GM18508 (cell line): ENCODE results near the gene GAB4.
"Not testable (repeated sequence)": the region's sequence is repeated elsewhere in the genome, so short reads cannot be mapped to it uniquely, and the experiment has no call there.

Experiments
- ATAC-seq: cut with Tn5 transposase; IDR thresholded peaks from one replicate; pipeline ENCODE4 v1.9.1; 2021; ENCODE audit warnings: moderate number of reproducible peaks; ENCODE audit not compliant: insufficient read depth, unreplicated experiment

Gene GAB4

GRCh38 chr22:17007852-17008731 is at the start of gene GAB4:
TSS of gene GAB4 (minus strand) at chr22:17008222. CDS start at chr22:17008114, 108 bp downstream.
- no peak for ATAC-seq

DNA sequence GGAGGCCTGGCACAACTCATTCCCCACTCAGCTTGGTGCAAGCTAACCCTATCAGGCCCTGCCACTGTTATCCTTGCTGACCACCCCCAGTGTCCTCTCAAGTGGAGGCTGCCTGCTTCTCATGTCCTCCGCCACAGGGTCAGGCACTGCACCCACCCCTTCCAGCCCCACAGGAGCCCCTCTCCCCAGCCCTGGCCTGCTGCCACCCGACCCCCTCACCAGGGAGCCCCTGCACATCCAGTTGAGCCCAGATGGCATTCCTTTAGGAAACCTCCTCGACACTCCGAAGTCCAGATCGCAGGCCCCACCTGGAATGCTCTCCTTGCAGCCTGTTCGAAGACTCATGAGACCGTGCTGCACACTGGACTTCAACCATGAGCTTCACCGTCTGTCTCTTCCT is 48.8 kb upstream of the GAB4 start:
- ATAC-seq = no peak

DNA sequence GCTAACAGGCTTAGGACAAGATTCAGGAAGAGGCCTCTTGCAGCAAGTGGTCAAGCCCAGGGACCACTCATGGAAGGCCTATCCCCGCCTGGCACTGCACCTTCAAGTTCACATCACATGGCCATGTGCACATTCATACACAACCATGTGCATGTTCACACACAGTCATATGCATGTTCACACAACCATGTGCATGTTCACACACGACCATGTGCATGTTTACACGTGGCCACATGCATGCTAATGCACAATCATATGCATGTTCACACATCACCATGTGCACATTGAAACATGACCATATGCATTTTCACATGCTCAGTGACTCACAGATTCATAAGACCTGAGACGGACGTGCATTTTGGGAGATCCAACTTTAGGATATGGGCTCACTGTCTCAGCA is 48.0 kb upstream of the GAB4 start:
- no peak for ATAC-seq

- ATAC-seq = no peak
Observed at GRCh38 chr22:17047656-17048055, 39.6 kb upstream of the GAB4 start.

- no peak for ATAC-seq
Observed at GRCh38 chr22:17046566-17047348, 38.7 kb upstream of the GAB4 start.

DNA sequence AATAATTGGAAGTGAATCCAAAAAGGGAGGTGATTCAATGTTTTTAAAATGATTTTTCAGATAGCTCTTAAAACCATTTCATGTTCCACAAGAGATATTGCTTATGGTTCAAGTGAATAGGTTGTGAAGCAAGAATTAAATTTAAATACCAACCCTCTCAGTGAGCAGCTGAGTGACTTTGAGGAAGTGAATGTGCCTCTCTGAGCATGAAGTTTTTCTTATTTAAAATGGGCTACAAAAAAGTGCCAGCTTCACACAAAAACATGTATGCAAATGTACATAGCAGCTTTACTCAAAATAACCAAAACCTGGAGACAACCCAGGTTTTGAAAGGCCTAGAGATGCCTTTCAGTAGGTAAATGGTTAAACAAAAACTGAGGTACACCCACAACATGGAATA is 35.5 kb upstream of the GAB4 start:
- ATAC-seq = no peak

- ATAC-seq = not testable (repeated sequence)
Observed at GRCh38 chr22:17036842-17037711, 29.1 kb upstream of the GAB4 start.

- ATAC-seq = not testable (repeated sequence)
Observed at GRCh38 chr22:17035976-17036841, 28.2 kb upstream of the GAB4 start.

DNA sequence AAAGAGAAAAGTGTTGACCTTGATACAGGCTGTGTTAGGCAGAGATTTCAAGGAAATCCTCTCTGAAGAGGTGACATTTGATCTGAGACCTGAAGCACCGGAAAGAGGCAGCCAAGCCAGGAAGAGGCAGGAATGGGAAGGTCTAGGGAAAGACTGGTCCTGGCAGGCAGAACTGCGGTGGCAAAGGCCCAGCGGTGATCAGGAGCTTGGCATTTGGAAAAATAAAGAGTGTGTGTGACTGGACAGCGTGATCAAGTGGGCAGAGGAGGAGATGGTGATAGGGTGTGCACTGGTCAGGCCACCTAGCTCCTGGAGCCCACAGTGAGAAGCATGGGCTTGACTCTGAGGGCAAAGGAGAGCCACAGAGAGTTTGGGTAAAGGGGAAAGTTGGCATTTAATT is 27.2 kb upstream of the GAB4 start:
- ATAC-seq = no peak

DNA sequence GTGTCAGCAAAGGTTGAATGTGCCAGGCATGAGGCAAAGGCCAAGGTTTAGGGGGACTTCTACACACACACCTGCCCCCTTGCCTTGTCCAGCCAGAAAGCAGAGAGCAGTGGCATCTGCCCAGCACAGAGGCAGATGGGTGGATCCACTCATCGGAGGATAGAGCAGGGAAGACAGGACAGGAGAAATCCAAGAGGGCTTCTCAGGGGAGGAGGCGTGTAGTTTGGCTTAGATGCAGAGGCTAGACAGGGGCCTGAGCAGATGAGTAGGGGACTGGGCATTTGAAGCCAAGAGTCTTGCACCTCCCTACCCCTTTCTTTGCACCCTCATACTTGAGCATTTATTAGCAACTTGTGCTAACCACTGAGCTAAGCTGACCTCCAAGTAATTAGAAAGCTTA is 26.5 kb upstream of the GAB4 start:
- not testable (repeated sequence) for ATAC-seq

DNA sequence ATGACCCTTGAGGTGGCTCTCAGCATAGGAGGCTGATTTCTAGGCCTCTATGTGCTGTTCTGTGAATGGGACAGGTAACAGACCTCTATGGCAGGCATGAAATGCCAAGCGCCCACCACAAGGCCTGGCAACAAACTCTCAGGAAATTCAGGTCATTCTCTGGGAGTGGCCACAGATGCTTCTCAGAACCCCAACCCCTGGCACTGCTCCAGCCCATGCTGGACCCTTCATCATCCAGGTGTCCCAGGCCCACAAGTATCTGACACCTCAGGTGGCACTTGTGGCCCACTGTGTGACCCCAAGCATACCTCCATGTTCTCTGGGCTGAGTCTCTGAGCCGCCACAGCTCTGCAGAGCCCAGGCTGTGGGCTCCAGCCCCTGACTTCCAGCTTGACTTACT is 24.3 kb upstream of the GAB4 start:
- ATAC-seq = not testable (repeated sequence)

DNA sequence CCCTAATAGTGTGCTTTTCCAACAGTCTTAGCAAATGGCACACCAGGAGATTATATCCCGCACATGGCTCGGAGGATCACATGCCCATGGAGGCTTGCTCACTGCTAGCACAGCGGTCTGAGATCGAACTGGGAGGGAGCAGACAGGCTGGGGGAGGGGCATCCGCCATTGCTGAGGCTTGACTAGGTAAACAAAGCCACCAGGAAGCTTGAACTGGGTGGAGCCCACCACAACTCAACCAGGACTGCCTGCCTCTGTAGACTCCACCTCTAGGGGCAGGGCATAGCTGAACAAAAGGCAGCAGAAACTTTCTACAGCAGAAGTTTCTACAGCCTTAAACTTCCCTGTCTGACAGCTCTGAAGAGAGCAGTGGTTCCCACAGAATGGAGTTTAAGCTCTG is 16.4 kb upstream of the GAB4 start:
- not testable (repeated sequence) for ATAC-seq

DNA sequence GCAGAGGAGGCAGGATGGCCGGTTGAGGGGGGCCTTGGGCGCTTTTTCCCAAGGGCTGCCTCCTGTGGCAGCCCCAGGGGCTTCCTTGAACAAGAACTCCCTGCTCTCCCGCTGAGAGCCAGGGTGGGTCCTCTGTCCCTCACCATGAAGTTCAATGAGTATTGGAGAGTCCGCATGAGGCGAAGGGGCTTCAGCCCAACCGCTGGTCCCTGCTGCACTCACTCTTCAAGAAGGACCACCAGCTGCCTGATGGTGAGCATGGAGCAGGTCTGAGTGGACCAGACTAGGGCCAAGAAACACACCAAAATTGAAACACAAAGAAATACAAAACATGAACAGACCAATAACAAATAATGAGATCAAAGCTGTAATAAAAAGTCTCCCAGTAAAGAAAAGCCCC is 7.5 kb upstream of the GAB4 start:
- not testable (repeated sequence) for ATAC-seq

GRCh38 chr22:17014101-17014440 is 6.0 kb upstream of the GAB4 start:
- ATAC-seq = not testable (repeated sequence)

- ATAC-seq = no peak
Observed at GRCh38 chr22:17013396-17014100, 5.5 kb upstream of the GAB4 start.

GRCh38 chr22:17012267-17012666 is 4.2 kb upstream of the GAB4 start:
- no peak for ATAC-seq

- ATAC-seq = no peak
Observed at GRCh38 chr22:17009640-17010291, 1.7 kb upstream of the GAB4 start.

DNA sequence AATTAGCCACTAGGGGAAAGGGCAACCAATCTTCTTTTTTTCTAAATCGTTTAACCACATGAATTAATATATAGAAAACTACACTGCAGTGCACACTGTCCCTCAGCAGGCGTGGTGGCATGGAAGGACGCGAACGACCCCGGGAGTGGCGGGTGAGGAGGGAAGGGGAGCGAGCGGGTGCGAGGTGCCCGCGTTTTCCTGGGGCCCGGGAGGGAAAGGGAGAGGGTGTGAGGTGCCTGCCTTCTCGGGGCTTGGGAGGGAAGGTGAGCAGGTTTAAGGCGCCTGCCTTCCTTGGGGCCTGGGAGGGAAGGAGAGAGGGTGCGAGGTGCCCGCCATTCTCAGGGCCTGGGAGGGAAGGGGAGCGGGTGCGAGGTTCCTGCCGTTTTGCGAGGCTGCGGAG is 765 bp downstream of the GAB4 start:
- no peak for ATAC-seq

DNA sequence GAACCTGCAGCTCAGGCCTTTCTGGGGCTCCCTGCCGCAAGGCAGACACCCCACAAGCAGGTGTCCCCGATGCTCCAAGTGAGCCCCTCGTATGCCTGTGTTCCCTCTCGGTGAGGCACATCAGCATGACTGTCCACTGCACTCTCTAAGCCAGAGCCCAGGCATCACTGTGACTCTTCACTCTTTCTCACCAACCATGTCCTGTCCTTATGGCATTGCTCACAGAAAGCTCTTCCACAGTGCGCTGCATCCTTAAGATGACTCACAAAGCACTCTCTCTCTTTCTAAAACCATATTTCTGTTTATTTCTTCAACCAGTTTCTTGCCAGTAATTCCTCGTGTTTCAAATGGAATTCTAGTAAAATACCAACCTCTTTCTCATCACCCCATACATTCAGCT is 18.1 kb downstream of the GAB4 start:
- ATAC-seq = no peak
